DLD1 (cell line): ENCODE results near the gene C1QBP.
"Not testable (repeated sequence)": the region's sequence is repeated elsewhere in the genome, so short reads cannot be mapped to it uniquely, and the experiment has no call there.

ENCODE experiments used
- in situ Hi-C: cut with HindIII; loops from 2 replicates; pipeline ENCODE4 v1.10.0; 2017; ENCODE audit warnings: low sequenced_read_pairs

Gene C1QBP, protein sequence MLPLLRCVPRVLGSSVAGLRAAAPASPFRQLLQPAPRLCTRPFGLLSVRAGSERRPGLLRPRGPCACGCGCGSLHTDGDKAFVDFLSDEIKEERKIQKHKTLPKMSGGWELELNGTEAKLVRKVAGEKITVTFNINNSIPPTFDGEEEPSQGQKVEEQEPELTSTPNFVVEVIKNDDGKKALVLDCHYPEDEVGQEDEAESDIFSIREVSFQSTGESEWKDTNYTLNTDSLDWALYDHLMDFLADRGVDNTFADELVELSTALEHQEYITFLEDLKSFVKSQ

DNA sequence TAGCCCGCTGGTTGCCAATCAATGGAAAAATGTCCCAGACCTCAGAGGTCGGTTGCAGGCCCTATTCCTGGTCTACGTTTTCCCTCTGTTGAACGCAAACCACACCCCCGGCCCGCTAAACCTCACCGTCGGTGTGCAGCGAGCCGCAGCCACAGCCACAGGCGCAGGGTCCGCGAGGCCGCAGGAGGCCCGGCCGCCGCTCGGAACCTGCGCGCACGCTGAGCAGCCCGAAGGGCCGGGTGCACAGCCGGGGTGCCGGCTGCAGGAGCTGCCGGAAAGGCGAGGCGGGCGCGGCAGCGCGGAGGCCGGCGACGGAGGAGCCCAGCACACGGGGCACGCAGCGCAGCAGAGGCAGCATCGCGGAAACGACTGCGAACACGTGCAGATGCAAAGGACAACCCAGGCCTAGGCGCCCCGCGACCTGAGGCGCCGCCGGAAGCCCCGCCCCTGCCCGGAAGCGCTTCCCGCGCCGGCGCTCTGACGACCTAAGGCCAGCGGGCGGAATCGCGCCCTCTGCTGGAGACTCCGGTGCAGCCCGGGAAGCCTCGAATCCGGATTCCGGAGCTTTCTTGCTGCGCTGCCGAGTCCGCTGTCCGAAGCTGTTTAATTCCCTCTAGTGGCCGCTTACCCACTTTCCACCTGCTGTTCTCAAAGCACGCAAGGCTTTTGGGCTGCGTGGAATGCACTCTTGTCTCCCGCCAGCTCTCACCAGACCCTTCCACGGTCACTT is at the start of gene C1QBP:
C1QBP (minus strand) TSS at position 440 of the 730 bp plus-strand sequence; CDS start at position 358, 82 bp downstream.
- in situ Hi-C loops = no loop called here

DNA sequence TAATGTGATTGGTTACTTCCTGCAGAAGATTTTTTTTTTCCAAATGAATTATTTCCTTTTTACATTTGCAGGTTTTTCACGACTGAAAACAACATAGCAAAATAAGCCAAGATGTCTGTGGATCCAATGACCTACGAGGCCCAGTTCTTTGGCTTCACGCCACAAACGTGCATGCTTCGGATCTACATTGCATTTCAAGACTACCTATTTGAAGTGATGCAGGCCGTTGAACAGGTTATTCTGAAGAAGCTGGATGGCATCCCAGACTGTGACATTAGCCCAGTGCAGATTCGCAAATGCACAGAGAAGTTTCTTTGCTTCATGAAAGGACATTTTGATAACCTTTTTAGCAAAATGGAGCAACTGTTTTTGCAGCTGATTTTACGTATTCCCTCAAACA is 49.8 kb upstream of the C1QBP start:
- in situ Hi-C loops = no loop called here

DNA sequence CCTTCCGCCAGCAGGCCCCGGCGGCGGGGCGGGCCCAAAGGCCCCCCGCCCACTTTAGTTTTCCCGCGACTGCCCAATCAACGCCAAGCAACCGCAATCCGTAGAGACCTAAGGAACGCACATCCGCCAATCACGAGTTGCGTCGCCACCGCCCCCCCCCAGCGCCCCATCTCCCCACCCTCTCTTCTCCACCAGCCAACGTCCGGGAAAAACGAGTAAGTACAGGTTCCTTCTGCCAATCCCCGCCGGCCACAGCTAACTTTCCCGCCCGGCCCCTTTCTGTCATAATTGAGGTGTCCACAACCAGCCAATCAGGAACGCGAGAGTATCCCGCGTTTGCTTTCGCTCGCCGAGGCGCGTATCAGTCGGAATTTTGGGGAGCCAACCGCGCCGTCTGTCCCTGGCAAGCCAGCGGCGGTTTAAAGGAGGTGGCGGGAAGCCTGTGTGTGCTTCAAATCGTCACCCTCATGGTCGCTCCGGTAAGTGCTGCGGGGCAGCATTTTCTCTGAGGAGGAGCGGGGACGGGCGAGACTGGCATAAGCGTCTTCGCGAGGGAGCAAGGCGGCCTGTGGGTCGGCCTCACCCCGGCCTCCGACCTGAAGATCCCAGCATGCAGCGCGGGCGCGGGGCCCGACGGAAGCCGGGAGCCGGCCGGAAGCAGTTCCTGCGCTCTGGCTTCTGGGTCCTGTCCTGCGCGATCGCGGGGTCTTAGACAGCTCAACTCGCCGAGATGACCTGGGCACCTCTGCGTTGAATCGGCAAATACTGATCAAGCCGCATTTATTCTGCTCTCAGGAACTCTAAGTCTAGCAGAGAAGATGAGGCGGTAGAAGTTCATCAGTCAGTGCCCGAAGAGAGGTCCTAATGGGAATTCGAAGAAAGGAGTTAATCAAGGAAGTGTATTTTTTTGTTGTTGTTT is 47.5 kb upstream of the C1QBP start, which contains the start of gene MIS12:
MIS12 (plus strand) TSS at position 361 of the 919 bp plus-strand sequence. CDS start 2,297 bp downstream, outside the sequence.
- in situ Hi-C loops = no loop called here

DNA sequence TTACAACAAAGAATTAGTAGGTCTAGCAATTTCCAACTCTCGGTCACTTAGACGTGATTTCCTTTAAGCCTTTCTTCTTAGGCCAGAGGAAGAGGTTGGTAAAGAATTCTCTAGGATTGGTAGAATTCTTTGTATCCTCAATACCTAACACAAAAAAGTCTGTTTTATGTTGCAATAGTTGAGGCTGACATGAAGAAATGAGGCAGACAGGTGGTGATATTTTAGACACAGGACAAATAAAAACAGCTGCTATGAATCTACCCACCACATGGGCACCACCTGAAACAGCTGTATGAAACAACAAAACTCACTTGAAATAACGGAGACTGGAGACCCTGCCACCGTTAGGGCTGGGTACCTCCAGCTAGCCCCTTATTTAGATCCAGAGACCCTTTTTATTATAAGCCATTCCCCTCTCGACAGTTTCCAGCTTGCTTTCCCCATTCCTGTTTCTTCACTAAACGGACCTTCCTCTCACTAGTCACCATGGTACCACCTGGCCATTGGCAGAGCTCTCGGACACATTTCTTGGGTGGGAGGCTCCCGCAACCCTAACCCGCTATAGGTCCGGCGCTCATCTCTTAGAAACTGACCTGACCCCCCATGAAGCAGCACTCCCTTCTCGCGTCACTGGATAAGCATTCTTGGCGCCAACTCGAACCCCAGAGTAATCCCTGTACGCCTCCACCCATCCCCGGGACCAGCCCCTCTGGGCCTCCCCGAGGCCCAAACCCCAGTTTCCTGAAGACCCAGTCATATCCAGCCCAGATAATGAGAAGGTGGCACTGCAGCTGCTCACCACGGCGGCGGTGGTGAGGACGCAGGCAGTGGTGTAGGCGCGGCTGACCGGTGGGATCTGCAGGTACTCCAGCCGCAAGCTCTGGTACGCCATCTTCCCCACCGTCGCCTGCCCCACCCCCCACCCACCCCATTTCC is 46.6 kb upstream of the C1QBP start, which contains the start of gene DERL2:
DERL2 (minus strand) TSS at position 909 of the 936 bp plus-strand sequence; CDS start at position 892, 17 bp downstream.
- in situ Hi-C loops = no loop called here

DNA sequence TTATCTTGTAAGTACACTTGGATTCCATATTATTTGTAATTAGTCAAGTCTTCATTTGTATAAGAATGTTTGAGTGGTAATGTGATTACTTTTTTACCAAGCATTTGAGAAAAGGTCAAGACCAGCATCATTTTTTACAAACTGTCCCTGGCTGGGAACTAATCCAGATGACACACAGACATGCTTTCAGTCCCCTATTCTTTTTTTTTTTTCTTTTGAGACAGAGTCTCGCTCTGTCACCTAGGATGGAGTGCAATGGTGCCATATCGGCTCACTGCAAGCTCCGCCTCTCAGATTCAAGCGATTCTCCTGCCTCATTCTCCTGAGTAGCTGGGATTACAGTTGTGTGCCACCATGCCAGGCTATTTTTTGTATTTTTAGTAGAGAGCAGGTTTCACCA is 42.5 kb upstream of the C1QBP start:
- in situ Hi-C loops = no loop called here

DNA sequence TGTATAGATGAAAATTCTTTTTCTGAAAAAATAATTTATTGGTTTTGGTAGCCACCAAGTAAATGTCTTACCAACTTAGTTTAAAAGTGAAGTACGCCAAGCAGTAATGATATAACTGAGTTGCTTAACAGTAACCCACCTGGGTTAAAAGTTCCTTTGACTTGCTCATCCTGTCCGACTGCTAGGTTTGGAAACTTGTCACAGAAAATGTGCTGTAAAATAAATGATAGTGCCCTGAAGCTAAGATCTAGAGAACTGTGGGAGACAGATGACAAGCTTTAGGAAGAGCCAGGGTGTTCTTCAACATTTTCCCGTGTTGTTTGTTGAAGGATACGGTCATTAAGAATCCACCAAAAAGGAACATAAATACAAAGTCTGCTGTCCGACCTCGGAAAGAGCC is 42.0 kb upstream of the C1QBP start:
- in situ Hi-C loops = no loop called here

DNA sequence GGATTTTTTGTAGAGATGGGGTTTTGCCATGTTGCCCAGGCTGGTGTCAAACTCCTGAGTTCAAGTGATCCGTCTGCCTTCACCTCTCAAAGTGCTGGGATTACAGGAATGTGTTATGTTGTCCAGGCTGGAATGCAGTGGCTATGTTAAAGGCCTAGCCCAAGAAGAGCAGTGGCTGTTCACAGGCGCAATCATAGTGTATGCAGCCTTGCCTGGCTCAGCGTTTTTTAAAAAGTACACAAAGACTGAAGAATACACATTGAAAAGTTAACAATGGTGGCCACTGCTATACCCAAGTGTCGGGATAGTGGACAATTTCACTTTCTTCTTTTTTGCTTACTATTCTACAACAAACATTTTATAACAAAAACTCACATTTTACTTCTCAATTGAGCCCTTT is 40.0 kb upstream of the C1QBP start:
- in situ Hi-C loops = no loop called here

DNA sequence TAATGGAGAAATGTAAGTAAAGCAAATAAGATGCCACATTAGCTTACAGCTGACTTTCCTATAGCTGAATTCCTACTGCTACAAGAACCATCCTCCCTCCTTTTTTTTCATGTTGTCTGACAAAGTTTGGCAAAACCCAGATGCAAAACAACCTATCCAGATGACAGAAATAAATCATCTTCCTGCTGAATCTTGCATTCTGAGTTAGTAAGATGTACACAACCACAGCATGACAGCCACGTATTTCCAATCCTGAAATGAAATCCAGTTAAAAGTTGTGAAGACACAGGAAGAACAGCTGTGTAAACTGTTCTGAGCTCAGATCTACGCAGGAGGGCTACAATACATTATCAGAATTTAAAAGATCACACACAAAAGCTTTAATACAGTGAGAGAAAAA is 35.0 kb upstream of the C1QBP start:
- in situ Hi-C loops = no loop called here

DNA sequence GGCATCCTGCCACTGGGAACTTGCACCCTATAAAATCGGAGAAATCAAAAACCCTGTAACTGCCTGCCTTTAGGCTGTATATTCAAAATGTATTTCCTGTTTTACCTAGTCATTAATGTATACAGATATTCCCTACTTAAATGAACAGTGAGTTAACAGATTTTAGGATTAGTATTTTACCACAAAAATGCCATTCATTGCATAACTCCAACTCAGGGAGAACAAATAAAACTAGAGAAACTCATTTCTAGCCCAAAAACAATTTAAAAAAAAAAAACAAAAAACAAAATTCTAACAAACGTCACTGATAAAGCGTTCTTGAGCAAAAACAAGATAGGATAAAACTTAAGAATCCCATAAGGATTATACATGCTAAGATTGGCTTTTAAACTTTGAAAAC is 33.6 kb upstream of the C1QBP start:
- in situ Hi-C loops = no loop called here

DNA sequence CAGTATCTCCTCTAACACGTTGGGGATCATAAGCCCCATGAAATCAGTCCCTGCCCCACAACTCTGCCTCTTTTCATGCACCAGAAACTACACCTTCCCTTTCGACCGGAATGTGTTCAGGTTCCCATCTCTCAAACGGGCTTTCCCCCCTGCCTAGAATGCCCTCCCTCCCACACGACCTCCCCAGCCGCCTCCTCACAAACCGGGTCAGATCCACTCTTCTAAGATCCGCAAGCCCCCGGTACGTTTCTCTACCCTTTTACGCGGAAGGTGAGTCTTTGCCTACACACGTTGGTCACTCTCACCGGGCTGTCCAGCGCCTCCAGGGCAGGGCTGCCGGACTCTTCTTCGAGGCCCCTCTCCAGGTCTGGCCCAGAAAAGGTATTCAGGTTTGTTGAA is 29.1 kb upstream of the C1QBP start:
- in situ Hi-C loops = no loop called here

DNA sequence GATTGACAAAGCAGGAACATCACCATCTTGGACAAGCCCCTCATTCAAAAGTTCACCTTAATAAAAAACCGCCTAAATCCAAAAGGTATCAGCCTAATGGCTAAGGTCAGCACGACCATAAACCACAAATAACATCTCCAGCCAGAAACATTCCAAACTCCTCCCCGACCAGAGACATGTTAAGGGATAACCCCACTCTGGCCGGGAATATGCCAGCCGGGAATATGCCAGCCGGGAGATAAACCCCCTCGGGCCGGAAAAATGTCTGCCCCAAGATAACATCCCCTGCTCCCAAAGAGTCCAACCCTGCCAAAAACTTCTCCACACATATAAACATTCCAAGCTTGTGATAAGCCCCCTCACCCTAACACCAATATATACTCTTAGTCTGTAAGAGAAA is 28.5 kb upstream of the C1QBP start:
- in situ Hi-C loops = no loop called here

DNA sequence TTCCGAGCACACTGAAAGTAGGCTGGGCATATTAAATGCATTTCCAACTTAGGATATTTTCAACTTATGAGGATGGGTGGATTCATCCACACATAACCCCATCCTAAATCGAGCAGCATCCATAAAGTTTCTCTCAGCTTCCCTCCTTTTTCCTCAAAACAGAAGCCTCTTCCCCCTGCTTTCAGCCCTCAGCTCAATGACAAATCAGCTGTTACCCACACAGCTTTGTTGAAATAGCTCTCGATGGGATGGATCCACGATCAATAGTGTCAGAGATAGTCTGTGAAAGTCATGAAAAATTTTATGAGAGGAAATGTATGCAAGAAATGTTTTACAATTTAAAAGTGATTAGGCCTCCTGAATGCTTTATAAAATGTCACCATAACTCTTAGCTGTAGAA is 27.3 kb upstream of the C1QBP start:
- in situ Hi-C loops = no loop called here

DNA sequence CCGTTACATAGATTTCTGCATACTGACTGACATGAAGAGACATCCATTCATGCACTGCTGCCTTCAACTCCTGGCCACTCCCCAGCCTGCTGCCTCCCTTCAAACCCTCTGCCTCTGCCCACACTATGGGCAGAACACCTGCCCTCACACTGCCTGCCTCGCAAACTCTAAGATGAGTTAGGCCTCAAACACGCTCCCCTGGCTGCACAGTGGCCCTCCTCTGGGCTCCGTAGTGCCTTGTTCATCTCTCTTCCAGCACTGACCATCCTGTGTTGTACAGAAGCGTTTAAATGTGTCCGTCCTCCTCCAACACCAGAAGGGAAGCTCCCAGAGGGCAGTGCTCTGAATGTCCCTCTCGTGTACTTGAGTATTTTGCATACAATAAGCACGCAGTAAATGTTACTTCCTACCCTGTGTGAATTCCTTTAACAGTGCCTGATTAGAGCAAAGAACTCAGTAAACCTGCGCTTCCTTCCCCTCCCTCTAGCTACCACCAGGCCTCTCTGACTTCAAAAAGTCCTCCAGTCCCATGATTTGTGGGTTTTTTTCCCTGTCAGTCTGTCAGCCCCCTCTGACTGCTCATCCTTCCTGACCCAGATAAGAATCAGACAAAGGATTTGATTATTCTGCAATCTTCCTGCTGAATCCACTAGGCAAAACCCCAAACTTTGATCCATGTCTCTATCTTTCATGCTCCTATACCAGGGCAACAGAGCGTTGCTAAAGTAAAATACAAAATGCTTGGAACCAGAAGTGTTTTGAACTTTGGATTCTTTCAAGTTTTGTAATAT is 26.0 kb upstream of the C1QBP start:
- in situ Hi-C loops = no loop called here

DNA sequence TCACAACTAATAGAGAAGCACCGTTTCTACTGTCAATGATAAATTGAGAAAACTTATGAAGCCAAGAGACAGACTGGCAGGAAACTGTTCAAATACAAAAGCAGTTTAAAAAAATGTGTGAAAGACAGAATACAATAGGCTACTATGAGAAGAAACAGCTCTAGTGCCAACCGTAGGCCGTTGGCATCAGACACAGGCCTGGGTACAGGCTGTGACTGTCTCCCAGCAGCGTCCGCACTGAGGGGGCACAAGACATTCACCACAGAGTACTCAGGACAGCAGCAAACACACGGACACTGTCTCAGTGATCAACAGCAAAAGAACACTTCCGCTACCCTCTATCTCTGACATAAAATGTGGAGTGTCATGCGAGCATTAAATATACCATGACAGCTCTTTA is 7.8 kb upstream of the C1QBP start:
- in situ Hi-C loops = no loop called here

DNA sequence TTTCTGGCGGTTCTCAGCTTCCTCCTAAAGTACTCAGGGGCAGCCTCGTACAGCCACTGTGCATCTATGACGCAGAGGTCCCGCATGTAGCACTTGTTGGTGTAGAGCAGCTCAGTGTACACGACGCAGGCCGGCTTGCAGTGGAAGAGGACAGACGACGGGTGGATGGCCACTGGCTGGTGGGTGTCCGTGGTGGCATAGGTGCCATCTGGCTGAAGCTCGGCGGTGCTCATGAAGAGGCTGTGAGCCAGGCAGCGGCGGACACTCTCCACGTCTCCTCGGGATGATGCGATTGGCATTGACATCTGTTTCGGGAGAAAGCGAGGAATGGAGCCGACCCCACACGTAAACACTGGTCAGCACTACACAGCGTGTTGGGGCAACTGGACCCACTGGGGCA is 5.3 kb upstream of the C1QBP start:
- in situ Hi-C loops = no loop called here

DNA sequence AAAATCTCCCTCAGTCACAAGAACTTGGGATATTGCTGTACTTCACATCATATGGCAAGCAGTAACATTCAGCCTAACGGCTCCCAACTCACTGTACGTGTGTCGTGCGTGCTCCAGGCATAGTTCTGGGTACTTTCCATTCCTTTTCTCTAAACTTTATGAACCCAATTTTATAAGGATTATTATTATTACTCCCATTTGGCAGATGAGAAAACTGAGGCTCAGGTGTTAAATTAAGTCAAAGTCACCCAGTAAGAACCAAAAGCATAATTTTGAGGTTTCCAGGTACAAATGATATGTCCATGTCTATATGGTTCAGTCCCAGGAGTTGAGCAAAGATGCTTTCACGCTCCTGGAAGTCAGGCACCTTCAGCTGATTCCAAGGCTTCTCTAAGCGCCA is 4.8 kb upstream of the C1QBP start:
- in situ Hi-C loops = no loop called here

DNA sequence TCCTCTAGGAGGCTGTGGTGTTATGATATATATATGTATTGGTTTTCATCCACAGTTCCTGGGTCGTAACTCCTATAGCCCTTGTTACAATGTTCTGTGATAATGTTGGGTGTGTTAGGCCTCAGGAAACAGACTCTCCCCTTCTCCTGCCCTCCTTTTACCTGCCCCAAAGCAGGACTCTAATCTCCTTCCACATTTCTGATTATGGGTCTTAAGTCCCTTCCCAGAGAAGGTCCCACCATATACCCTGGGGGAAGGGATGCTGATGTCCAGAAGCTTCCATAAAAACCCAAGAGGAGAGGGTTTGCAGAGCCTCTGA is 450 bp upstream of the C1QBP start:
- in situ Hi-C loops = no loop called here

DNA sequence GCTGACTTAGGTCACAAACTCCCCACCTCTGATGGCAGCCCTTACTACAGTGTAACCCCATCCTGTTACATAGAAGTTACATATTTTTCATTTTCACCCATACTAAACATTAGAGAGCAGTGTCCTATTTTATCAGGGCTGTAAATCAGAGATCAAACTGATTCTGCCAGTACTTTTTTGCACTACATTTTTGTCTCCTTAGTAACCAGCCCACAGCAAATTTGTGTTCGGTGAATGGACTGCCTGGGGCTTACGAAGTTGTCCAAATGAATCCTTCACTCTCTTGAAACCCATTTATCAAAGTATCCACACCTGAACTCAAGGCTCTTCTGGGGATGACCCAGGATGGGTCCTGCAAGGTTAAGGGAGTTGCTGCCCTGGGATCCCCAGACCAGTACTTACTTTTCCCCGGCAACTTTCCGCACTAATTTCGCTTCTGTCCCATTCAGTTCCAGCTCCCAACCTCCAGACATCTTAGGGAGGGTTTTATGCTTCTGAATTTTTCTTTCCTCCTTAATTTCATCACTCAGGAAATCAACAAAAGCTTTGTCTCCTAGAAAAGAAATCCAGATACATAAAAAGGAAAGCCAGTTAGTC is 1.1 kb downstream of the C1QBP start:
- in situ Hi-C loops = no loop called here

DNA sequence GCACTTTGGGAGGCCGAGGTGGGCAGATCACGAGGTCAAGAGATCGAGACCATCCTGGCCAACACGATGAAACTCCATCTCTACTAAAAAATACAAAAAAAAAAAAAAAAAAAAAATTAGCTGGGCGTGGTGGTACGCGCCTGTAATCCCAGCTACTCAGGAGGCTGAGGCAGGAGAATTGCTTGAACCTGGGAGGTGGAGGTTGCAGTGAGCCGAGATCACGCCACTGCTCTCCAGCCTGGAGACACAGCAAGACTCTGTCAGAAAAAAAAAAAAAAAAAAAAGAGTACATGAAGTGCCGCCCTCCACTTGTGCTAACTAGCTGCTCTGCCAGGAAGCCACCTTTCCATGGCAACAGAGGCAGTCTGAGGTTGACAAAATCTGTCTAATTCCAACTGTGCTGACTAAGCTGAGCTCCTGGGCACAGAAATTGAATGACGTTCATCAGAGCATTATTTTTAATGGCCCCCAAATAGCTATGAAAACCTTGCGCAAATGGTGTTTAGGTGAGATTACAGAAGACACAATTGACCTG is 3.1 kb downstream of the C1QBP start:
- in situ Hi-C loops = not testable (repeated sequence)
